Sciatic nerve (tissue), 2 donors: ENCODE results near the gene ZEB2. TPM values are rescaled to one million over a fixed set of nuclear protein-coding genes. Genes with fewer than 3 reads are reported as not detected.

ENCODE experiments used
- ATAC-seq: fragments of 200-7000 bp; cut with Tn5 transposase; one replicate; pipeline ENCODE4 v1.9.1; 2020; ENCODE audit warnings: mild to moderate bottlenecking, moderate library complexity
- DNase-seq: peaks from one replicate; pipeline ENCODE4 v3.0.0-alpha.2; 2020; ENCODE audit warnings: low spot score
- intact Hi-C: fragments of 100-400 bp; cut with DNase I; formaldehyde crosslinking; loops from one replicate; pipeline ENCODE4 v1.14.2; 2022
- total RNA-seq: library from RNA; stranded (reverse); fragmentation: NEBNext Ultra II Directional; extraction: Animal tissue kit (Norgen Biotek cat#: 25700); gene quantifications from one replicate; pipeline ENCODE4 v1.2.1, GENCODE V29; 2021
- donor health status: DM: no; HTN: no; CAD: no.
- donor health status: DM: no; HTN: no; CAD: no.

The ZEB2 gene
- total RNA-seq, 1 donor from 2014 or later = 440 TPM

- intact Hi-C loops = no loop called here
- DNase-seq (no peak), ATAC-seq (peak; percentile 12)
These were observed 40.8 kb downstream of the ZEB2 start for GRCh38 chr2:144479138-144479537.

- no peak for DNase-seq
- no peak for ATAC-seq
- intact Hi-C loops = no loop called here
These were observed 42.0 kb downstream of the ZEB2 start for GRCh38 chr2:144477957-144478311.

GRCh38 chr2:144477281-144477956 lies 42.5 kb downstream of the ZEB2 start:
- DNase-seq = no peak
- no peak for ATAC-seq
- intact Hi-C loops = no loop called here

- DNase-seq (no peak), ATAC-seq (no peak)
- intact Hi-C loops = no loop called here
These were observed 43.2 kb downstream of the ZEB2 start for GRCh38 chr2:144476682-144477081.

DNA sequence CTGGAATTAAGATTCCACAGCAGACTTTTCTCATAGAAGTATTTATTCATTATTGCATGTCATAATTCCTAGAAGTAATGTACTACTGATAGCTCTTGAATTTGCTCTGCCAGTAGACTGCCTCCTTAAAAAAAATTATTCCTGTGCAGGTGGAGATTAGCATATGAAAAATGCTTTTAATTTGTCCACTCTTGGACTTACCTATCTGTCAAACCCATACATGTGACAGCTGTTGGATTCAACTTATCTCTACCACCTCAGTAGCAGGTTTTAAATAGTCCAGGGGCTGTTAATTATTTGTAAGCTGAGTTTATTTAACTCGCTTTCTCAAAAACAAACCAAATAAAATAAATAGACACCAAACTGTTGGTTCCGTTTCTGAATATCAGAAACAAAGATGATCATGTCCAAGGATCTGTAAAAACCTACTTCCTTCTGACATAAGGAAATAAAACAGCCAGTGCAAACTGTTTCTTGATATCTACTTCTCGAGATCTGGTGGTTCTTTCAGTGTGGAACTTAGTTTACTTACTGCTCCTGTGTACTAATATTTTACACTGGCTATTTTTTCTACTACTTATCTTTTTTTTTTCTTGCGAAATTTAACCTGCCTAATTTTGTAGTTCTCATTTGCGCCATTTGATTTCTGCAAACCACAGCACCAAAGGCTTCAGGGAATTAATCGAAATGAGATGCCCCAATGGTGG lies 44.2 kb downstream of the ZEB2 start:
- no peak for ATAC-seq
- no peak for DNase-seq
- intact Hi-C loops = no loop called here

DNA sequence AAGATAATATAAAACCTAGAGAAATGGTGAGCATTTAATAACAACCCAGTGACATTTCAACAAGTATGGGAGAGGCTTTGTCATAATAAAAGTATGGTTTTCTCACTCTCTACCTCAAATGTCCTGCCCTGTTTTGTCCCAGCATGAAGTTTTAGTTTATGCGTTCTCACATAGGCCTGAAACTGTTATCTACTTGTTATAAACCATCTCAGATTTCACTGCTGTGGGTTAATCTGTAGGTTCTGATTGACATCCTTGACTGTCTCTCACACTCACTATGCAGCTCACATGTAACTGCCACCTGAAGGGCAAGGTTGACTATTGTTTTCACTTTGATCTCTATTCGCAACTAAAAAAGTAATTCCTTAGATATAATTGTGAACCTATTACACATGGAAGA lies 44.9 kb downstream of the ZEB2 start:
- ATAC-seq = no peak
- intact Hi-C loops = no loop called here
- DNase-seq = no peak

DNA sequence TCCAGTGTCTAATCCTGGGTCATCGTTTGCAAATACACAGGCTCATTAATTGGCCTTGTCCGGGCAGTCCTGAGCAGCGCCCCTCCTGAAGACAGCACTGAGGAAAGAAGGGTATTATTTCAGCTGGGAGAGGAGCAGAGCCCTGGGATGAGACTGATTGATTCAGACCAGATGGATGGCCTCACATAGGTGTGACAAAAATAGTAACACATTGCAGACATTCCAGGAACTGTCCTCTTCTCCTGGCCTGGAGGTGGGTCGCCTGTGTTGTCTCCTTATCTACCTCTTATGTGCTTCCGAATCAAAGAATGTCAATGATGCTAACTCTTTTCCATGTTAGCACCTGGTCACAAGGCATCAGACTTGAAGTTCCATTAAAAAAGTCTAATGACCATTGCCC lies 45.9 kb downstream of the ZEB2 start:
- intact Hi-C loops = no loop called here
- no peak for ATAC-seq
- DNase-seq = no peak

GRCh38 chr2:144472911-144473310 lies 47.0 kb downstream of the ZEB2 start:
- intact Hi-C loops = no loop called here
- ATAC-seq = no peak

DNA sequence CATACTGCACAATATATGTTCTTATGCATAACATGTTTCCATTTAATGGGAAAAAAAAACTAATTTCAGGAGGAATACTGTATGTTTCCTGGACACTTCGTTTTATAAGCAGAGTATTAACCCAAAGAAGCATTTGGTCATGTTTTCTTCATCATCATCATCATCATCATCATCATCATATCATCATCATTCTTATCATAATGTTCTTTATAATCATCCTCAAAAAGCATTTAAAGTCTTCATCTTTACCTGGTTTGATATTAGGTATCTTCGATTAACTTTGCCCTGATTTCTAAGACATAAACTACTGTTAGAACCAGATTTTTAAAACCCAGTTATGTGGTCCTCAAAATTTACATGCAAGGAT lies 47.9 kb downstream of the ZEB2 start:
- ATAC-seq (no peak), DNase-seq (no peak)
- intact Hi-C loops = no loop called here

More at GRCh38 chr2:144472911-144473310, 47.0 kb downstream of the ZEB2 start:
- no peak for DNase-seq

- intact Hi-C loops = no loop called here
- ATAC-seq (no peak), DNase-seq (no peak)
These were observed 48.4 kb downstream of the ZEB2 start for GRCh38 chr2:144471305-144472045.

DNA sequence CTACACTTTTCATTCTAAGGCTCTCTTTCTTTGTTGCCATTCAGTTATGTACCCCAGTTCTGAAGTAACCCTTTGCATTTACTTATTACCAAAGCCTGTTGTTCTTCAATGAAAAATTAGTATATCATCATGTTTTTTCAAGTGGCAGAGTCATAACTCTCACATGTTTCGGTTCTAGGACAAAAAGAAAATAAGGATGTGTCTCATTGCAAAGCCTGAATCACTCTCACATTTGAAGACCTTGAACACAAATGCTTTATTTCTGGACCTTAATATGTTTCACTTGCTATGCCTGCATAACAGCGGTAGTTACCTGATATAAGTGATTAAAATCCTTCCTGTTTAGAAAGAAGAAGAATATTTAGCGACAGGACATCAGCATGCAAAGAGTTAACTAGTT lies 49.1 kb downstream of the ZEB2 start:
- ATAC-seq = no peak
- intact Hi-C loops = no loop called here
- DNase-seq = no peak

- intact Hi-C loops = no loop called here
- DNase-seq = no peak
These were observed 49.6 kb downstream of the ZEB2 start for GRCh38 chr2:144470334-144470733.

GRCh38 chr2:144469798-144470197 lies 50.1 kb downstream of the ZEB2 start:
- no peak for DNase-seq
- intact Hi-C loops = no loop called here
- ATAC-seq = no peak

More at GRCh38 chr2:144470334-144470733, 49.6 kb downstream of the ZEB2 start:
- ATAC-seq = peak; percentile 56

GRCh38 chr2:144468823-144469595 lies 50.9 kb downstream of the ZEB2 start:
- ATAC-seq (no peak), DNase-seq (no peak)
- intact Hi-C loops = no loop called here

- intact Hi-C loops = no loop called here
- DNase-seq (no peak), ATAC-seq (no peak)
These were observed 52.3 kb downstream of the ZEB2 start for GRCh38 chr2:144467502-144468137.

DNA sequence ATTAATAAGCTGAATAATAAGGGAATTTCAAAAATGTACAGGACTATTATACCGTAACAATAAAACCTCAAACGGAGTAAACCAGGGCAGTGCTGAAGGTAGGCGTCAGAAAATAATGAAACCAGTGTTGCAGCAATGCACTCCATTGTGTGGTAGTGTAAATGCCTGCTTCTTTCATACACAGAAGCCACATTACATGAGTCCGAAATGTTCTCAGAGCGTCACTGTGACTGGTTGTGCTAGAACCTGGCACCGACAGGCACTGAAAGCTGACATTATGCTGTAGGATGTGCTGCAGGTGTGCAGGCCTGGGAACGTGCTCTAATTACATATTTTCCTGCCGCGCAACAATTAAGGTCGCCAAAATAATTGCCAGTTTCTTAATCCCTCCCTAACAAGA lies 53.3 kb downstream of the ZEB2 start:
- intact Hi-C loops = no loop called here
- ATAC-seq = peak; percentile 38
- DNase-seq = no peak

GRCh38 chr2:144465749-144466148 lies 54.2 kb downstream of the ZEB2 start:
- ATAC-seq (no peak), DNase-seq (no peak)
- intact Hi-C loops = no loop called here

DNA sequence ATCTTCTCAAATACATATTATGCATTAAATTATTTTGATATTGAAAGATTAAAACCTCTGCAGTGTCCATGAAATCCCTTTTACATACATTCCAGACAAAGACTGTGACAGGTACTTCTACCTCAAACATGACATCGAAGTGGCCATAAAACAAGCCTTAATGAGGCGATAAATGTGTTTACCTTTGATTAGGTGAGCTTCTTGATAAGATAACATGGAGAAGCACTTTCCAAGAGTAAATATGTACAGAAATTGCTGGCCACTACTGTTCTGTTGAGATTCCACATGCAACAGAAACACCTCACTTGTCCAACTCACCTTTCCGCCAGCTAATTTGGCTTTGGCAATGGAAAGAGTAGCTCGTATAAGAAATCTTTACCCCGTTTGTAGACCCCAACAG lies 55.2 kb downstream of the ZEB2 start:
- no peak for DNase-seq
- ATAC-seq = no peak
- intact Hi-C loops = no loop called here

DNA sequence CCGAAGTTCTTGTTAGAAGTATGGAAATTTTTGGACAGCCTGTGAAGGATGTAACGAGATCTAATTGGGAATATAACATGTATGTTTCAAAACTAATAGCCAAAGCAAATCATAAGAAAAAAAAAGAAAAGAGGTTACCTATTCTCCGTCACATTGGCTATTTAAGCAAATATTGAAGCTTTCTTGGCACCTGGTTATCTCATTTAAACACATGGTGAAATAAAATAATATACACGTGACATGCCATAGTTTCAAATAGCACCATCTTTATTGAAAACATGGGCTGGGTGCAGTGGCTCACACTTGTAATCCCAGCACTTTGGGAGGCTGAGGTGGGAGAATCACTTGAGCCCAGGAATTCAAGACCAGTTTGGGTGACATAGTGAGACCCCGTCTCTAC lies 56.7 kb downstream of the ZEB2 start:
- DNase-seq (no peak), ATAC-seq (no peak)
- intact Hi-C loops = no loop called here
